HEK293 (cell line): Measurements from ENCODE around the gene ACTN4.
A peak's percentile ranks its signal among the peaks of the same experiment; 100 is the strongest.

ENCODE experiments used
- CTCF ChIA-PET: fragments of 350-600 bp; formaldehyde crosslinking; extraction: SDS; loops from one replicate; lab custom pipeline; 2021; ENCODE audit warnings: antibody characterized with exemption; lab: Yijun Ruan, JAX
- POLR2A ChIA-PET: fragments of 300-600 bp; formaldehyde crosslinking; extraction: SDS; loops from one replicate; lab custom pipeline; 2020; ENCODE audit warnings: antibody characterized with exemption, inconsistent platforms; lab: Yijun Ruan, JAX
- H3K27ac ChIP-seq: fragments of 200-500 bp; sonication (Bioruptor generic); 2 replicates; pipeline ENCODE4 v1.5.1; 2014; ENCODE audit warnings: low read depth, low read length, control low read depth, inconsistent platforms; ENCODE audit errors: extremely low read depth
- H3K36me3 ChIP-seq, 2 experiments: fragments of 200-500 bp in 1 of 2; sonication (Bioruptor generic) in 1 of 2; 1 replicate in 1 of 2; 2 replicates in 1 of 2; pipeline ENCODE4 v1.5.1; 2014 to 2017; ENCODE audit warnings: inconsistent platforms in 2 of 2, low read length in 2 of 2; ENCODE audit not compliant: control insufficient read depth in 2 of 2, insufficient read depth in 1 of 2
- H3K4me1 ChIP-seq: fragments of 200-500 bp; sonication (Bioruptor generic); 2 replicates; pipeline ENCODE4 v1.5.1; 2014; ENCODE audit warnings: mild to moderate bottlenecking, low read length, inconsistent platforms; ENCODE audit not compliant: control insufficient read depth, insufficient read depth
- H3K4me3 ChIP-seq: 2 replicates; pipeline ENCODE4 v1.5.1; 2011; ENCODE audit warnings: low read depth, mild to moderate bottlenecking, control low read depth, low read length, moderate library complexity
- H3K9me3 ChIP-seq: fragments of 200-500 bp; sonication (Bioruptor generic); 2 replicates; pipeline ENCODE4 v1.5.1; 2014; ENCODE audit warnings: low read depth, low read length, inconsistent platforms; ENCODE audit not compliant: control insufficient read depth, insufficient read depth
- GLI2 ChIP-seq: fragments of 450-650 bp; formaldehyde crosslinking; IDR thresholded peaks from 2 replicates; pipeline ENCODE4; 2017; ENCODE audit warnings: missing biosample characterization, missing genetic modification characterization, low read depth, borderline replicate concordance
- GLIS1 ChIP-seq: fragments of 450-650 bp; formaldehyde crosslinking; IDR thresholded peaks from 2 replicates; pipeline ENCODE4 v1.5.1; 2016; ENCODE audit warnings: missing biosample characterization, missing genetic modification characterization
- IKZF3 ChIP-seq: fragments of 450-650 bp; IDR thresholded peaks from 2 replicates; pipeline ENCODE4 v1.5.0; 2018; ENCODE audit warnings: missing biosample characterization, mild to moderate bottlenecking, missing genetic modification characterization, moderate library complexity
- KLF10 ChIP-seq: fragments of 450-650 bp; IDR thresholded peaks from 2 replicates; pipeline ENCODE4 v1.5.1; 2018; ENCODE audit warnings: missing biosample characterization, mild to moderate bottlenecking, missing genetic modification characterization
- KLF7 ChIP-seq: fragments of 450-650 bp; formaldehyde crosslinking; IDR thresholded peaks from 2 replicates; pipeline ENCODE4 v1.5.1; 2016; ENCODE audit warnings: missing biosample characterization, missing genetic modification characterization, borderline replicate concordance
- ZBTB1 ChIP-seq: fragments of 450-650 bp; formaldehyde crosslinking; IDR thresholded peaks from 2 replicates; pipeline ENCODE4 v1.5.1; 2016; ENCODE audit warnings: missing biosample characterization, missing genetic modification characterization
- ZBTB8A ChIP-seq: fragments of 450-650 bp; formaldehyde crosslinking; IDR thresholded peaks from 2 replicates; pipeline ENCODE4 v1.5.1; 2016; ENCODE audit warnings: missing biosample characterization, missing genetic modification characterization
- ZNF140 ChIP-seq: fragments of 450-650 bp; formaldehyde crosslinking; IDR thresholded peaks from 2 replicates; pipeline ENCODE4 v1.5.1; 2016; ENCODE audit warnings: missing biosample characterization, missing genetic modification characterization
- ZNF391 ChIP-seq: fragments of 450-650 bp; formaldehyde crosslinking; IDR thresholded peaks from 2 replicates; pipeline ENCODE4 v1.5.1; 2016; ENCODE audit warnings: low read depth, missing biosample characterization, missing genetic modification characterization, borderline replicate concordance
- ZNF416 ChIP-seq: fragments of 450-650 bp; formaldehyde crosslinking; IDR thresholded peaks from 2 replicates; pipeline ENCODE4 v1.5.1; 2016; ENCODE audit warnings: missing biosample characterization, missing genetic modification characterization
- ZNF473 ChIP-seq: fragments of 450-650 bp; formaldehyde crosslinking; IDR thresholded peaks from 2 replicates; pipeline ENCODE4 v1.5.1; 2017; ENCODE audit warnings: missing biosample characterization, missing genetic modification characterization
- ZNF530 ChIP-seq: fragments of 450-650 bp; formaldehyde crosslinking; IDR thresholded peaks from 2 replicates; pipeline ENCODE4 v1.5.1; 2016; ENCODE audit warnings: low read depth, missing biosample characterization, missing genetic modification characterization
- ZNF561 ChIP-seq: fragments of 450-650 bp; IDR thresholded peaks from 2 replicates; pipeline ENCODE4 v1.5.1; 2018; ENCODE audit warnings: missing biosample characterization, missing genetic modification characterization, borderline replicate concordance
- ZNF571 ChIP-seq: fragments of 450-650 bp; formaldehyde crosslinking; IDR thresholded peaks from 2 replicates; pipeline ENCODE4 v1.5.0; 2017; ENCODE audit warnings: missing biosample characterization, missing genetic modification characterization
- ZNF585B ChIP-seq: fragments of 450-650 bp; formaldehyde crosslinking; IDR thresholded peaks from 2 replicates; pipeline ENCODE4 v1.5.1; 2016; ENCODE audit warnings: missing biosample characterization, missing genetic modification characterization
- ZNF660 ChIP-seq: fragments of 450-650 bp; IDR thresholded peaks from 2 replicates; pipeline ENCODE4 v1.5.1; 2018; ENCODE audit warnings: missing biosample characterization, mild to moderate bottlenecking, missing genetic modification characterization
- ZNF664 ChIP-seq: fragments of 450-650 bp; formaldehyde crosslinking; IDR thresholded peaks from 2 replicates; pipeline ENCODE4 v1.5.1; 2016; ENCODE audit warnings: missing biosample characterization, missing genetic modification characterization
- ZNF747 ChIP-seq: fragments of 450-650 bp; formaldehyde crosslinking; IDR thresholded peaks from 2 replicates; pipeline ENCODE4 v1.5.1; 2016; ENCODE audit warnings: missing biosample characterization, missing genetic modification characterization
- ZNF830 ChIP-seq: fragments of 450-650 bp; IDR thresholded peaks from 2 replicates; pipeline ENCODE4 v1.5.0; 2018; ENCODE audit warnings: missing biosample characterization, missing genetic modification characterization, low read depth, mild to moderate bottlenecking, moderate library complexity
- TF ChIP-seq, protein P1 (sequence below): fragments of 450-650 bp; formaldehyde crosslinking; IDR thresholded peaks from 2 replicates; pipeline ENCODE4 v1.5.1; 2017; ENCODE audit warnings: missing biosample characterization, missing genetic modification characterization
- TF ChIP-seq, protein P2 (sequence below): fragments of 450-650 bp; formaldehyde crosslinking; IDR thresholded peaks from 2 replicates; pipeline ENCODE4 v1.5.1; 2016; ENCODE audit warnings: missing biosample characterization, missing genetic modification characterization
- TF ChIP-seq, protein P3 (sequence below): fragments of 450-650 bp; formaldehyde crosslinking; IDR thresholded peaks from 2 replicates; pipeline ENCODE4 v1.5.1; 2017; ENCODE audit warnings: missing biosample characterization, missing genetic modification characterization
- TF ChIP-seq, protein P4 (sequence below): fragments of 450-650 bp; formaldehyde crosslinking; IDR thresholded peaks from 2 replicates; pipeline ENCODE4 v1.5.1; 2016; ENCODE audit warnings: missing biosample characterization, missing genetic modification characterization
- TF ChIP-seq, protein P5 (sequence below): fragments of 450-650 bp; formaldehyde crosslinking; IDR thresholded peaks from 2 replicates; pipeline ENCODE4 v1.5.1; 2016; ENCODE audit warnings: missing biosample characterization, missing genetic modification characterization, borderline replicate concordance
- TF ChIP-seq, protein P6 (sequence below): fragments of 450-650 bp; formaldehyde crosslinking; IDR thresholded peaks from 2 replicates; pipeline ENCODE4 v1.5.1; 2016; ENCODE audit warnings: missing biosample characterization, missing genetic modification characterization

ACTN4 gene

DNA sequence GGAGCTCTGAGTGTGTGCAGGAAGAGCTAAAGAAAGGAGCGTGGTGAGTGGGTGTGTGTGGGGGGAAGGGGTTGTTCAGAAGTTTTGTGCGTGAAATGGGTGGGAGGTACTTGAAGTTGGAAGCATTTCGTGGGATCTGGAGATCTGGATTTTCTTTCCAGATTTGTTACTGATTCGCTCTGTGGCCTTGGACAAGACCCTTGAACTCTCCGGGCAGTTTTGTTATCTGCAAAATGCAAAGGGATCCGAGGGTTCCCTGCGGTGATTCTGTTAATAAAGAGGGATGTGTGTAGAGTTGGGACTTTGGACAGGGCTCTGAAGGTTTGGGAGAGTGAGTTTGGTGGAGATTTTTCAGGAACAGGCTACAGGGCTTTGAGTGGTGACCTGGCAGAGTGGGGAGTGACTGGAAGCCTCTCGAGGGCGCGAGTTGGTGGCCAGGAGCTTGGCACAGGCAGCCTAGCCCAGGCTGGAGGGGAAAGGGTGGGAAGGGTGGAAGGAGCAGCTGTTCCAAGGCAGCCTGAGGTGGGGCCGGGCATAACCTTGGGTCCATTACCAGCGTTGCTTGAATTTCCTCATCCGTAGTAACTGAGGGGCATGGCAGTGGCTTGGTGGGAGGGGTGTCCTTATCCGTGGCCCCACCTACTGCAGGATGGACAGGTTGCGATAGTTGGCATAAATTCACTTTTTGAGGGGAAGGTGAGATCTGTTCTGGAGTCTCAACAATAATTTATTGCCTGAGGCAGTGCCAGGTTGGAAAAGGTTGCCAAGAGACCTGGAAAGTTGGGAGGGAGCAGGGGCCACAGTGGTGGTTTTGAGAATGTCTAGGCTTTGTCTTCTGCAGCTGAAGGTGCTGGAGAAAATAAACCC is 2.1 kb downstream of the ACTN4 start (continued):
- TF ChIP-seq, protein P1, sequence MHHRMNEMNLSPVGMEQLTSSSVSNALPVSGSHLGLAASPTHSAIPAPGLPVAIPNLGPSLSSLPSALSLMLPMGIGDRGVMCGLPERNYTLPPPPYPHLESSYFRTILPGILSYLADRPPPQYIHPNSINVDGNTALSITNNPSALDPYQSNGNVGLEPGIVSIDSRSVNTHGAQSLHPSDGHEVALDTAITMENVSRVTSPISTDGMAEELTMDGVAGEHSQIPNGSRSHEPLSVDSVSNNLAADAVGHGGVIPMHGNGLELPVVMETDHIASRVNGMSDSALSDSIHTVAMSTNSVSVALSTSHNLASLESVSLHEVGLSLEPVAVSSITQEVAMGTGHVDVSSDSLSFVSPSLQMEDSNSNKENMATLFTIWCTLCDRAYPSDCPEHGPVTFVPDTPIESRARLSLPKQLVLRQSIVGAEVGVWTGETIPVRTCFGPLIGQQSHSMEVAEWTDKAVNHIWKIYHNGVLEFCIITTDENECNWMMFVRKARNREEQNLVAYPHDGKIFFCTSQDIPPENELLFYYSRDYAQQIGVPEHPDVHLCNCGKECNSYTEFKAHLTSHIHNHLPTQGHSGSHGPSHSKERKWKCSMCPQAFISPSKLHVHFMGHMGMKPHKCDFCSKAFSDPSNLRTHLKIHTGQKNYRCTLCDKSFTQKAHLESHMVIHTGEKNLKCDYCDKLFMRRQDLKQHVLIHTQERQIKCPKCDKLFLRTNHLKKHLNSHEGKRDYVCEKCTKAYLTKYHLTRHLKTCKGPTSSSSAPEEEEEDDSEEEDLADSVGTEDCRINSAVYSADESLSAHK (tag by site-specific recombination): no peak
- no peak for TF ChIP-seq GLI2 (tag by site-specific recombination)
- TF ChIP-seq, protein P2, sequence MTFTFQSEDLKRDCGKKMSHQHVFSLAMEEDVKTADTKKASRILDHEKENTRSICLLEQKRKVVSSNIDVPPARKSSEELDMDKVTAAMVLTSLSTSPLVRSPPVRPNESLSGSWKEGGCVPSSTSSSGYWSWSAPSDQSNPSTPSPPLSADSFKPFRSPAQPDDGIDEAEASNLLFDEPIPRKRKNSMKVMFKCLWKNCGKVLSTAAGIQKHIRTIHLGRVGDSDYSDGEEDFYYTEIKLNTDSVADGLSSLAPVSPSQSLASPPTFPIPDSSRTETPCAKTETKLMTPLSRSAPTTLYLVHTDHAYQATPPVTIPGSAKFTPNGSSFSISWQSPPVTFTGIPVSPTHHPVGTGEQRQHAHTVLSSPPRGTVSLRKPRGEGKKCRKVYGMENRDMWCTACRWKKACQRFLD (tag by site-specific recombination): no peak
- TF ChIP-seq ZNF140 (tag by site-specific recombination): no peak
- TF ChIP-seq ZNF530 (tag by site-specific recombination): no peak
- no peak for TF ChIP-seq KLF7 (tag by site-specific recombination)
- TF ChIP-seq ZNF660 (tag by site-specific recombination): no peak
- no peak for TF ChIP-seq ZNF561 (tag by site-specific recombination)
- no peak for TF ChIP-seq ZNF664 (tag by site-specific recombination)
- no peak for TF ChIP-seq ZNF391 (tag by site-specific recombination)
- TF ChIP-seq KLF10 (tag by site-specific recombination): no peak
- no peak for TF ChIP-seq ZNF747

DNA sequence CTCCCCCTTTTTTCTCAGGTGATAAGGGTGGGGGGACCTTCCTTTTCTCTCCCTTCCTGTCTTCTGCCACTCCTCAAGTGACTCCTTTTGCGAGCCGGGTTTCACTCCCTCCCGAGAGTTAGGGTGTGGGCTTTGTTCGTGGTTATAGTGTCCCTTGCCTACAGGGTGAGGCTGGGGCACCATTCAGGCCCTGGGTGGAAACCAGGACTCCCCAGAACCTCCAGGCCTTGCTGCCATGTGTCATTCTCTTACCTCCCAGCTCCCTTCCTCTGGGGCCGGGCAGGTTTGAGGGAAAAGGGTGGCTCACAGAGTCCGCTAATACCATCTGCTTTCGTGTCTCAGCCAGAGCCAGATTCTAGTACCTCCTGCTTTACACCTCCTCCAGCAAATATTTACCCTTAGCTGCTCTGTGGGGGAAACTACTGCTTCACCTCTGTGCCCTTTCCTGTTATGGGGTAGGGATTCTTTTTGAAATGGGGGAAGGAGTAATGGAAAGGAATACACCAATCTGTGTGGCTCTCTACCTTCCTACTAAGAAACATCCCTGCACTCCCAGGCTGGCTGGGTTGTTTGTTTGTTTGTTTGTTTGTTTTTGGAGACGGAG is 2.8 kb downstream of the ACTN4 start:
- Histone ChIP-seq H3K9me3 (peaks cover 2% of the 10 kb centered on the region; the same call in 1 of the 2 replicates), H3K27ac (peak overlapping the region; percentile 96), H3K4me1 (peaks cover 65% of the 10 kb centered on the region), H3K36me3 (peaks cover 0 to 12% of the 10 kb centered on the region in 2 experiments; a peak in 1 of 3 replicates), H3K4me3 (no peak overlapping the region)
- ChIA-PET POLR2A (interaction anchor here (0.6 to 6.3 kb wide), 5 partner anchors 8 to 73 kb away, joined by 3 to 122 read pairs (median 46); partner anchors contain the start of gene EIF3K), CTCF (interaction anchor here (0.6 to 8.2 kb wide), 3 partner anchors 15 to 246 kb away, joined by 3 to 85 read pairs (median 7); no protein-coding TSS in a partner anchor)
- TF ChIP-seq, protein P3, sequence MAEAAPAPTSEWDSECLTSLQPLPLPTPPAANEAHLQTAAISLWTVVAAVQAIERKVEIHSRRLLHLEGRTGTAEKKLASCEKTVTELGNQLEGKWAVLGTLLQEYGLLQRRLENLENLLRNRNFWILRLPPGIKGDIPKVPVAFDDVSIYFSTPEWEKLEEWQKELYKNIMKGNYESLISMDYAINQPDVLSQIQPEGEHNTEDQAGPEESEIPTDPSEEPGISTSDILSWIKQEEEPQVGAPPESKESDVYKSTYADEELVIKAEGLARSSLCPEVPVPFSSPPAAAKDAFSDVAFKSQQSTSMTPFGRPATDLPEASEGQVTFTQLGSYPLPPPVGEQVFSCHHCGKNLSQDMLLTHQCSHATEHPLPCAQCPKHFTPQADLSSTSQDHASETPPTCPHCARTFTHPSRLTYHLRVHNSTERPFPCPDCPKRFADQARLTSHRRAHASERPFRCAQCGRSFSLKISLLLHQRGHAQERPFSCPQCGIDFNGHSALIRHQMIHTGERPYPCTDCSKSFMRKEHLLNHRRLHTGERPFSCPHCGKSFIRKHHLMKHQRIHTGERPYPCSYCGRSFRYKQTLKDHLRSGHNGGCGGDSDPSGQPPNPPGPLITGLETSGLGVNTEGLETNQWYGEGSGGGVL (tag by site-specific recombination): peak; percentile 29; the same call in 1 of the 2 replicates
- TF ChIP-seq ZNF585B (no peak), ZNF416 (tag by site-specific recombination) (no peak), GLIS1 (tag by site-specific recombination) (peak; percentile 75), ZBTB1 (tag by site-specific recombination) (no peak), ZNF830 (tag by site-specific recombination) (no peak), IKZF3 (tag by site-specific recombination) (no peak), ZNF571 (tag by site-specific recombination) (no peak), KLF10 (tag by site-specific recombination) (no peak), ZNF473 (no peak), ZBTB8A (tag by site-specific recombination) (no peak)
- TF ChIP-seq, protein P4, sequence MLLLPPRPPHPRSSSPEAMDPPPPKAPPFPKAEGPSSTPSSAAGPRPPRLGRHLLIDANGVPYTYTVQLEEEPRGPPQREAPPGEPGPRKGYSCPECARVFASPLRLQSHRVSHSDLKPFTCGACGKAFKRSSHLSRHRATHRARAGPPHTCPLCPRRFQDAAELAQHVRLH (tag by site-specific recombination): no peak
- TF ChIP-seq, protein P5, sequence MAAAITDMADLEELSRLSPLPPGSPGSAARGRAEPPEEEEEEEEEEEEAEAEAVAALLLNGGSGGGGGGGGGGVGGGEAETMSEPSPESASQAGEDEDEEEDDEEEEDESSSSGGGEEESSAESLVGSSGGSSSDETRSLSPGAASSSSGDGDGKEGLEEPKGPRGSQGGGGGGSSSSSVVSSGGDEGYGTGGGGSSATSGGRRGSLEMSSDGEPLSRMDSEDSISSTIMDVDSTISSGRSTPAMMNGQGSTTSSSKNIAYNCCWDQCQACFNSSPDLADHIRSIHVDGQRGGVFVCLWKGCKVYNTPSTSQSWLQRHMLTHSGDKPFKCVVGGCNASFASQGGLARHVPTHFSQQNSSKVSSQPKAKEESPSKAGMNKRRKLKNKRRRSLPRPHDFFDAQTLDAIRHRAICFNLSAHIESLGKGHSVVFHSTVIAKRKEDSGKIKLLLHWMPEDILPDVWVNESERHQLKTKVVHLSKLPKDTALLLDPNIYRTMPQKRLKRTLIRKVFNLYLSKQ (tag by site-specific recombination): no peak
- TF ChIP-seq, protein P6, sequence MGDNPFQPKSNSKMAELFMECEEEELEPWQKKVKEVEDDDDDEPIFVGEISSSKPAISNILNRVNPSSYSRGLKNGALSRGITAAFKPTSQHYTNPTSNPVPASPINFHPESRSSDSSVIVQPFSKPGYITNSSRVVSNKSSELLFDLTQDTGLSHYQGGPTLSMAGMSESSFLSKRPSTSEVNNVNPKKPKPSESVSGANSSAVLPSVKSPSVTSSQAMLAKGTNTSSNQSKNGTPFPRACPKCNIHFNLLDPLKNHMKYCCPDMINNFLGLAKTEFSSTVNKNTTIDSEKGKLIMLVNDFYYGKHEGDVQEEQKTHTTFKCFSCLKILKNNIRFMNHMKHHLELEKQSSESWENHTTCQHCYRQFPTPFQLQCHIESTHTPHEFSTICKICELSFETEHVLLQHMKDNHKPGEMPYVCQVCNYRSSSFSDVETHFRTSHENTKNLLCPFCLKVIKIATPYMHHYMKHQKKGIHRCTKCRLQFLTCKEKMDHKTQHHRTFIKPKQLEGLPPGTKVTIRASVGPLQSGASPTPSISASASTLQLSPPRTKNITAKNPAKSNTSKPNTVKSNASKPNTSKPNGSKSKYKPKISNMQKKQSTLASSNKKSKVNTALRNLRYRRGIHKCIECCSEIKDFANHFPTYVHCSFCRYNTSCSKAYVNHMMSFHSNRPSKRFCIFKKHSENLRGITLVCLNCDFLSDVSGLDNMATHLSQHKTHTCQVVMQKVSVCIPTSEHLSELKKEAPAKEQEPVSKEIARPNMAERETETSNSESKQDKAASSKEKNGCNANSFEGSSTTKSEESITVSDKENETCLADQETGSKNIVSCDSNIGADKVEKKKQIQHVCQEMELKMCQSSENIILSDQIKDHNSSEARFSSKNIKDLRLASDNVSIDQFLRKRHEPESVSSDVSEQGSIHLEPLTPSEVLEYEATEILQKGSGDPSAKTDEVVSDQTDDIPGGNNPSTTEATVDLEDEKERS: no peak
